GM21515 (cell line): Measurements from ENCODE around the gene COX17.

Experiments
- ATAC-seq: cut with Tn5 transposase; IDR thresholded peaks from one replicate; pipeline ENCODE4 v1.9.1; 2021; ENCODE audit not compliant: unreplicated experiment

COX17 gene

GRCh38 chr3:119675188-119675874 lies 1.9 kb downstream of the COX17 start:
- ATAC-seq = no peak

- ATAC-seq = no peak
These were observed 3.3 kb downstream of the COX17 start for GRCh38 chr3:119673875-119674274.

GRCh38 chr3:119672776-119673175 lies 4.4 kb downstream of the COX17 start:
- no peak for ATAC-seq

- no peak for ATAC-seq
These were observed 7.2 kb downstream of the COX17 start for GRCh38 chr3:119669906-119670570.

DNA sequence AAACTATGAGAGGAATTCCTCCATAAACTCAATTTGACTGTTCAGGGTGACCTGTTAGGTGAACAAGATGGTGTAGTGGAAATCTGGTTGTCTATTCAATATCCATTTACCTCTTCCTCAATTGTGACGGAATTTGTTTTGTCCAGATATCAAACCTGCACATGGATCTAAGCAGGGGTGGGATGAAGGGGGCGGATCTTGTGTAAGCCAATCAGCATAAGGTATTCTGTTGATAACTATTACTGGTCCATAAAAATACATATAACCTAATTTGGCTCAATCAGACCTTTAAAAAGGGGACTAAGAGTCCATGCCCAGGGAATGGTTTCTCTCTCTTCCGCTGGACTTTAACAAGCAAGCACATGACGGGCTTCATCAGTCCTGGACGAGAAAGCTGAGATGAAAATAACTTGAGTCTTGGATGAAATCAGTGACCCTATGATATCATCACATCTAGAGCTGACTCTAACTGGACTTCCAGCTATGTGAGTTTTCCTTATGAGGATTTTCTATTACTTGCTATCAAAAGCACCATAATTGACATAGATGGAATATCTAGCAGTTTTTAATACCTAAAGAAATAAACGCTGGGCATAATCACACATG lies 11.1 kb downstream of the COX17 start:
- no peak for ATAC-seq

DNA sequence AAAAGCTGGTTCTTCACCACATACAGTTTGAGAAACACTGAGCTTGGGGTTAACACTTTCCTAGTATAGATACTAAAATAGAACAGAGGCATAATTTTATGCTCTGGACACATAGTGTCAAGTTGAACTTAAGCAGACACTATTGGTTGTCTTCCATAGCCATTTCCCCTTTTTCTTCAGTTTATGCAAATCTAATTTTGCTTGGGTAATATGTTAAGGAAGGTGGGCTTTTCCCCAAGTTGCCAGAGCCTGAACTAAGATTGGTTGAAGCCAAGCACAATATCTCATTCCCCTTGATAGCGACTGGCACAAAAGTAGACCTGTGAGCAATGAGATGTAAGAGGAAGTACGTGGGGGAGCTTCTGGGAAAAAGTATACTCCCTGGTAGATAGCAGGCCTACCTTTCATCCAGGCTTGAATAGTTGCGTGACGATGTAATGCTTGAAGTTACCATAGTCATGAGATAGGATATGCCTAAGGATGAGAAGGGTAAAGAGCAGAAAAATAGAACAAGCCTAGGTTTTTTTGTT lies 12.3 kb downstream of the COX17 start:
- no peak for ATAC-seq

- ATAC-seq = no peak
These were observed 12.8 kb downstream of the COX17 start for GRCh38 chr3:119664370-119664769.

DNA sequence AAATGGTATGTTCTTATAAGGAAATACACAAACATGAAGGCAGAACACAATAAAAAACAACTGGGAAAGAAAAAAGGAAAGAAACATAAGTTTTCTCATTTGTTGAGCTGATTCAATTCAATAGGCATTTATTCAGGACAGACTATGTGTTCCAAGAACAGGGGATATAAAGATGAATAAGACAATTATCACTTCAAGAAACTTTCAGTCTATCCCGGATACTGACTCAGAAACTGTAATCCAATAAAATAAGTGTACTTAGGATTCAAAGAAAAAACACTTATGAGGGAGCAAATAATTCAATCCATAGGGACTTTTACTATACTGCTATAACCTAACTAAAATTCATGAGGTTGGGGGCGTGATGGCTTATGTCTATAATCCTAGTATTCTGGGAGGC lies 13.3 kb downstream of the COX17 start:
- ATAC-seq = no peak

DNA sequence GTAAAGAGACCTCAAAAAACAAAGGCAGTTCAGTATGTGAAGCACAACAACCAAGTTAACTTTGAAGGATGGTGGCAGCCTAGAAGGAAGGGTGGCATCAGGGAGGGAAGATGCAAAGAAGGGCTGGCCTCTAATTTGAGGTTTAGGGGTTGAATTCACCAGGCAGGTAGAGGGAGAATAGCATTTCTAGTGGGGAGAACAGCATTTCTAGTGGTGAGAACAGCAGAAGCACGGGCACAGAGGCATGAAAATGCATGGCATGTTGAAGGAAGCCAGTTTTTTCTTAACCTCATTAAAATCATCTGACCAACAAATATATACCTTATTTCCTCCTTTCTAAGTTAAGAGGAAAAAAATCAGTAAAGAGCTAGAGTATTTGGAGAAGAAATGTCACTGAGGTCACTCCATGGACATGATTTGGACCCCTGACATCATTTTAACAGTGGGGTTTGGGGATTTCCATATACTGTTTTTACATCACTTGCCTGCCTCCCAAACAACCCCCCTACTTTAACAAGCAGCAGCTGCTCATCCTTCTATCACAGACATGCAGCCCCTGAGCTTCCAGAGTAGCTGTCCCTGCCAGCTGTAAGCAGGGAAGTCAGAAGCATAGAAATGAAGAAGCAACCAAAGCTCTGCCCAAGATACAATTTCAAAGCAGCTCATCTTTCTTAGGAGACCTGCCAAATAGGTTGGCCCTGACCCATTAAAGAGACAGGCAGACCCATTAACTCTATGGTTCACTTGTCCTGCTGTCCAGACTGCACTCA lies 14.4 kb downstream of the COX17 start:
- no peak for ATAC-seq

GRCh38 chr3:119660474-119661440 lies 16.4 kb downstream of the COX17 start, which contains the start of gene POPDC2:
Gene POPDC2, minus strand, starts transcription at chr3:119660589. Its CDS starts 166 bp downstream, at chr3:119660423.
- ATAC-seq = no peak

GRCh38 chr3:119659606-119660291 lies 17.5 kb downstream of the COX17 start:
- ATAC-seq = no peak

- ATAC-seq = no peak
These were observed 18.2 kb downstream of the COX17 start for GRCh38 chr3:119658994-119659393.

GRCh38 chr3:119657887-119658702 lies 19.1 kb downstream of the COX17 start:
- ATAC-seq = no peak

- ATAC-seq = no peak
These were observed 23.3 kb downstream of the COX17 start for GRCh38 chr3:119653876-119654275.

DNA sequence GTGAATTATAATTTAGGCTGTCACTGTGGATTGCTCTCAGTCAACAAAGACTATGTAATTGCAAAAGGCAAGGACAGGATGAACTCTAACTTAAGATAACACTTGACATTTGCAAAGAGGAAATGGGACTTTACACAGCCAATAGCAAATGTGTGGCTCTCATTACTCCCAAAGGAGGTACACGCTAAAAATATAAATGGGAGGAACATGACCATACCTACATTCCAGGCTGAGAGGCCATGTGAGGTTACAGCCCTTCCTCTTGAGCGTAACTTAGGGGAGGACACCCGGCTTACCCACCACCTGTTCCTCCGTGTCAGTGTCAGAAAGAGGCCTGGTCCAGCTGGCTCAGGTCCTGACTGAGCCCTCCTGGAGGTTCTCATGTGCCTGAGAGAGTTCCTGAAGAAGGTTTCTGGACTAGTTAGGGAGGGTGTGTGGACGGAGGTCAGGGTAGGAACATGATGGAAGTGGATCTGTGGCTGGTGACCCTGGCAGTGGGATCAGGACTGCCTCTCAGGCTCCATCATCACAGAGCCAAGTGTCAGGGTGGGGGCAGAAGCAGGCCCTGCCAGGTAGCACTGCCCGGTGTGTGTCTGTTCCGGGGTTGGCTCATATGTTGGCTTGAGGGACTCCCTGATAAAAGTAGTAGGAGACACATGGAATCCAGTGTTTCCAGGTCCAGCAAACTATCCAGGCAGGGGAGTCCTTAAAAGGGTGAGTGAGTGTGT lies 24.7 kb downstream of the COX17 start:
- ATAC-seq = no peak

- ATAC-seq = no peak
These were observed 27.4 kb downstream of the COX17 start for GRCh38 chr3:119649761-119650160.

GRCh38 chr3:119647843-119648575 lies 29.2 kb downstream of the COX17 start:
- no peak for ATAC-seq
